Measurements from ENCODE around the gene COQ9.

DNA sequence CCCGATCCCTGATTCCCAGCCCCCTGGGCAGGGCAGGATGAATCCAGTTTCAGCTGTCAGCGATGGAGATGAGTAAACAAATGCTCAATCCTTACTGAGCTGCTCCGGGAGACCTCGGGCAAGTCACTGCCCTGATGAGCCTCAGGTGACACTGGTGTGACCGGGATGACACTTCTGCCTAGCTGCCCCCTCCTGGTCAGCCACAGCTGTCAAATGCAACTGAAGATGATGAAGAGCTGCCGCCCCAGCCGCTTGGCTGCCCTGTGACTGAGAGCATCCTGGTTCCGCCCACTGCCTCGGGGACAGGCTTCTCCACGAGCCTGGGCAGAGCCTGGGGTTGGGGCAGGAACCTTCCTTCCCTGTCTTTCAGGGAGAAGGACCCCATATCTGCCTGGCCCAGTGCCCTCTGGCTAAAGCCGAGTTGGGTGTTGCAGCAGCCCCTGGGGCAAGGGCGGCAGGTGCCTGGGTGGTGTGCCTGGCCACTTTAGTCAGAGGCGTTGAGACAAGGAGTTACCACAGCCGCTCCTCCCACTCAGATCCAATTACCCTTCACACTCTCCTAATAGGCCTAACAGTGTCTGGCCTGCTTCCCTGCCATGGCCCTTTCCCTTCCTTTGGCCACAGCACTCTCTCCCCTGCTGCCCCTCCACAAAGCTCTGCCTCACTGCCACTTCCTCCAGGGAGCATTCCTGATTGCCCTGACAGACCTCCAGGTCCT lies 37.2 kb upstream of the COQ9 start:
- TF ChIP-seq, protein P1, sequence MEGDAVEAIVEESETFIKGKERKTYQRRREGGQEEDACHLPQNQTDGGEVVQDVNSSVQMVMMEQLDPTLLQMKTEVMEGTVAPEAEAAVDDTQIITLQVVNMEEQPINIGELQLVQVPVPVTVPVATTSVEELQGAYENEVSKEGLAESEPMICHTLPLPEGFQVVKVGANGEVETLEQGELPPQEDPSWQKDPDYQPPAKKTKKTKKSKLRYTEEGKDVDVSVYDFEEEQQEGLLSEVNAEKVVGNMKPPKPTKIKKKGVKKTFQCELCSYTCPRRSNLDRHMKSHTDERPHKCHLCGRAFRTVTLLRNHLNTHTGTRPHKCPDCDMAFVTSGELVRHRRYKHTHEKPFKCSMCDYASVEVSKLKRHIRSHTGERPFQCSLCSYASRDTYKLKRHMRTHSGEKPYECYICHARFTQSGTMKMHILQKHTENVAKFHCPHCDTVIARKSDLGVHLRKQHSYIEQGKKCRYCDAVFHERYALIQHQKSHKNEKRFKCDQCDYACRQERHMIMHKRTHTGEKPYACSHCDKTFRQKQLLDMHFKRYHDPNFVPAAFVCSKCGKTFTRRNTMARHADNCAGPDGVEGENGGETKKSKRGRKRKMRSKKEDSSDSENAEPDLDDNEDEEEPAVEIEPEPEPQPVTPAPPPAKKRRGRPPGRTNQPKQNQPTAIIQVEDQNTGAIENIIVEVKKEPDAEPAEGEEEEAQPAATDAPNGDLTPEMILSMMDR (conservative IDR thresholded peaks at IDR 0.05; ENCODE audit: low read depth, low read length): no peak
- no peak for TF ChIP-seq ELK1 (IDR thresholded peaks at IDR 0.05; ENCODE audit: borderline replicate concordance, low read depth, low read length)
